A673 (cell line): ENCODE results near the gene TADA3. TPM values are rescaled to one million over a fixed set of nuclear protein-coding genes. Genes with fewer than 3 reads are reported as not detected.

Source experiments
- BruUV-seq: library from RNA; stranded (reverse); fragments of 400-500 nt; replicated peaks from 2 replicates; lab custom pipeline; 2021; lab: Mats Ljungman, UMichigan
- CTCF ChIA-PET: fragments of 300-600 bp; sonication (Branson Sonifier 250); formaldehyde crosslinking; loops from one replicate; lab custom pipeline; 2022; ENCODE audit warnings: antibody characterized with exemption; lab: Charles Lee
- POLR2A ChIA-PET: fragments of 300-600 bp; sonication (Branson Sonifier 250); formaldehyde crosslinking; loops from one replicate; lab custom pipeline; 2022; ENCODE audit warnings: antibody characterized with exemption; ENCODE audit not compliant: low non-redundant PET; lab: Charles Lee
- DNase-seq: peaks from one replicate; pipeline ENCODE4 v3.0.0-alpha.2; 2015; ENCODE audit warnings: low spot score
- H3K27ac ChIP-seq: fragments of 200-600 bp; sonication (generic); 2 replicates; pipeline ENCODE4 v1.5.1; 2016; ENCODE audit warnings: mixed run types, low read depth, mild to moderate bottlenecking, mixed read lengths, antibody characterized with exemption, low read length; ENCODE audit not compliant: poor library complexity, severe bottlenecking
- H3K27me3 ChIP-seq: fragments of 200-600 bp; sonication (generic); replicated peaks from 2 replicates; pipeline ENCODE4 v1.6.1; 2017; ENCODE audit warnings: mixed run types, low read depth, mild to moderate bottlenecking, mixed read lengths, antibody characterized with exemption, low read length; ENCODE audit not compliant: insufficient read depth, poor library complexity
- H3K36me3 ChIP-seq: fragments of 200-600 bp; sonication (generic); 2 replicates; pipeline ENCODE4 v1.6.1; 2016; ENCODE audit warnings: mixed run types, mild to moderate bottlenecking, mixed read lengths, antibody characterized with exemption, low read length; ENCODE audit not compliant: insufficient read depth, poor library complexity, severe bottlenecking
- H3K4me1 ChIP-seq: fragments of 200-600 bp; sonication (generic); 2 replicates; pipeline ENCODE4 v1.6.1; 2017; ENCODE audit warnings: mixed run types, mild to moderate bottlenecking, mixed read lengths, antibody characterized with exemption, low read length; ENCODE audit not compliant: insufficient read depth, poor library complexity, severe bottlenecking
- H3K4me3 ChIP-seq: fragments of 200-600 bp; sonication (generic); 2 replicates; pipeline ENCODE4 v1.5.1; 2016; ENCODE audit warnings: low read depth, mixed run types, mild to moderate bottlenecking, mixed read lengths, low read length; ENCODE audit not compliant: poor library complexity, severe bottlenecking
- H3K9me3 ChIP-seq: fragments of 200-600 bp; sonication (generic); 2 replicates; pipeline ENCODE4 v1.6.1; 2016; ENCODE audit warnings: mixed run types, low read depth, mild to moderate bottlenecking, mixed read lengths, antibody characterized with exemption, low read length; ENCODE audit not compliant: poor library complexity, severe bottlenecking
- CTCF ChIP-seq: fragments of 300-800, 200-600 bp; sonication (generic); conservative IDR thresholded peaks from 2 replicates; pipeline ENCODE4 v1.5.1; 2017; ENCODE audit warnings: low read depth, mild to moderate bottlenecking, antibody characterized with exemption, low read length, moderate library complexity, mixed read lengths
- EZH2 ChIP-seq: fragments of 200-600 bp; sonication (generic); IDR thresholded peaks from 2 replicates; pipeline ENCODE4 v1.6.1; 2017; ENCODE audit warnings: borderline replicate concordance, low read depth, mild to moderate bottlenecking, mixed read lengths, antibody characterized with exemption, low read length; ENCODE audit not compliant: poor library complexity, severe bottlenecking
- intact Hi-C: fragments of 100-400 bp; cut with micrococcal nuclease; formaldehyde crosslinking; loops from one replicate; pipeline ENCODE4 v1.10.0; 2022; ENCODE audit not compliant: unreplicated experiment
- total RNA-seq: library from RNA; stranded (reverse); gene quantifications from 2 replicates; pipeline ENCODE4 v1.2.3, GENCODE V29; 2021

Gene TADA3
- total RNA-seq, 1 experiment from 2014 or later: 46.1 TPM

GRCh38 chr3:9785602-9786001, 6.7 kb downstream of the TADA3 start:
- BruUV-seq: no TSS peak
- H3K27me3 ChIP-seq: no peaks in the 10 kb centered on the region
- intact Hi-C loops: no loop called here
- TF ChIP-seq EZH2 (no peak), CTCF (no peak)
- ChIA-PET CTCF (no interaction called here), POLR2A (no interaction called here)
- peaks cover 45% of the 10 kb centered on the region for H3K36me3 ChIP-seq
- H3K27ac ChIP-seq: no peak overlapping the region
- no peak for DNase-seq
- H3K4me1 ChIP-seq: no peaks in the 10 kb centered on the region
- H3K9me3 ChIP-seq: no peaks in the 10 kb centered on the region
- H3K4me3 ChIP-seq: no peak overlapping the region

GRCh38 chr3:9784965-9785364, 7.3 kb downstream of the TADA3 start:
- H3K27ac ChIP-seq: no peak overlapping the region
- no peaks in the 10 kb centered on the region for H3K4me1 ChIP-seq
- TF ChIP-seq EZH2: no peak
- no peak for TF ChIP-seq CTCF
- intact Hi-C loops: no loop called here
- H3K9me3 ChIP-seq: no peaks in the 10 kb centered on the region
- ChIA-PET CTCF (no interaction called here), POLR2A (no interaction called here)
- peaks cover 45% of the 10 kb centered on the region for H3K36me3 ChIP-seq
- no peak overlapping the region for H3K4me3 ChIP-seq
- no TSS peak for BruUV-seq
- no peak for DNase-seq
- no peaks in the 10 kb centered on the region for H3K27me3 ChIP-seq

GRCh38 chr3:9783954-9784353, 8.3 kb downstream of the TADA3 start:
- ChIA-PET CTCF (no interaction called here), POLR2A (no interaction called here)
- Histone ChIP-seq H3K4me1 (no peaks in the 10 kb centered on the region), H3K4me3 (no peak overlapping the region), H3K27ac (no peak overlapping the region), H3K27me3 (no peaks in the 10 kb centered on the region), H3K9me3 (no peaks in the 10 kb centered on the region), H3K36me3 (peaks cover 35% of the 10 kb centered on the region)
- intact Hi-C loops: no loop called here
- BruUV-seq: no TSS peak
- no peak for TF ChIP-seq EZH2
- TF ChIP-seq CTCF: no peak
- DNase-seq: no peak
